ENCODE results near the gene CCRL2.

Gene CCRL2

GRCh38 chr3:46455231-46456115, 48.4 kb downstream of the CCRL2 start:
- no peak overlapping the region for H3K4me3 ChIP-seq (ENCODE audit: low read depth in 1 of 2, low read length in 2 of 2)
- H3K36me3 ChIP-seq (ENCODE audit: control insufficient read depth in 1 of 2, insufficient read depth in 2 of 2, low read length in 2 of 2), result no peaks in the 10 kb centered on the region
- peaks cover 0 to 5% of the 10 kb centered on the region in 2 donors for H3K9me3 ChIP-seq (ENCODE audit: control insufficient read depth in 1 of 2, low read length in 2 of 2)

GRCh38 chr3:46456118-46456517, 49.1 kb downstream of the CCRL2 start:
- Histone ChIP-seq H3K27me3 (ENCODE audit: low read depth, low read length) (no peaks in the 10 kb centered on the region), H3K4me3 (ENCODE audit: low read depth in 1 of 2, low read length in 2 of 2) (no peak overlapping the region), H3K9me3 (ENCODE audit: control insufficient read depth in 1 of 2, low read length in 2 of 2) (peaks cover 4 to 7% of the 10 kb centered on the region in 2 donors), H3K36me3 (ENCODE audit: control insufficient read depth in 1 of 2, insufficient read depth in 2 of 2, low read length in 2 of 2) (no peaks in the 10 kb centered on the region), H3K4me1 (ENCODE audit: control insufficient read depth in 1 of 2, insufficient read depth in 2 of 2, low read length in 2 of 2) (no peaks in the 10 kb centered on the region), H3K27ac (ENCODE audit: low read length) (no peak overlapping the region)

More at GRCh38 chr3:46455231-46456115, 48.4 kb downstream of the CCRL2 start:
- no peaks in the 10 kb centered on the region for H3K4me1 ChIP-seq (ENCODE audit: control insufficient read depth in 1 of 2, insufficient read depth in 2 of 2, low read length in 2 of 2)
- H3K27ac ChIP-seq (ENCODE audit: low read length), result no peak overlapping the region
- H3K27me3 ChIP-seq (ENCODE audit: low read depth, low read length), result no peaks in the 10 kb centered on the region
